NCI-H2107 treated with DMSO at 0.1 percent for 48 hours (cell line): ENCODE measurements around the gene TSPAN11.

ENCODE experiments used
- DNase-seq: peaks from one replicate; lab custom pipeline; 2025; ENCODE audit not compliant: unreplicated experiment; lab: John Stamatoyannopoulos, UW

TSPAN11 gene

DNA sequence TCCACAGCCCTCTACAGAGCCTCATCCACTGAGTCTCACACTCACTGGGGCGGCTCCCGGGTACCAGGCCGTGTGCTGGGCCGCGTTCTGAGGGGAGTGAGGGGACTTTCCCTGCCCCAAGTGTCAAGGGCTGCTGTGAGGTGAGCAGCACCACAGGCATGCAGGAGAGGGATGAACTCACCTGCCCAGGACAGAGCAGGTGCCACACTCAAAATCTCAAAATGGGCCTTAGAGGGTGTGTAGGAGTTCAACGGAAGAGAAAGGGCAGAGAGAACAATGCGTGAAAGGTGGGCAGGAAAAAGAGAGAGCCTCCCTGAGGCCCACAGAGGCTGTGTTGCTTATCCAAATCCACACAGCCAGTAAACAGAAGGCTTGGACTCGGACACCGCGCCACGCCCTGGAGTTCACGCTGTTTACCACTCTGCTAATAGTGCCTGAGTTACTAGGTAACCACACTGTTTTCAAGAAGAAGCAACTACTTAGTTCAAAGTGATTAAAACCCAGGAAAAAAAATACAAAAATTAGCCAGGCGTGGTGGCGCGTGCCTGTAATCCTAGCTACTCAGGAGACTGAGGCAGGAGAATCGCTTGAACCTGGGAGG lies 32.7 kb downstream of the TSPAN11 start:
- DNase-seq = no peak

DNA sequence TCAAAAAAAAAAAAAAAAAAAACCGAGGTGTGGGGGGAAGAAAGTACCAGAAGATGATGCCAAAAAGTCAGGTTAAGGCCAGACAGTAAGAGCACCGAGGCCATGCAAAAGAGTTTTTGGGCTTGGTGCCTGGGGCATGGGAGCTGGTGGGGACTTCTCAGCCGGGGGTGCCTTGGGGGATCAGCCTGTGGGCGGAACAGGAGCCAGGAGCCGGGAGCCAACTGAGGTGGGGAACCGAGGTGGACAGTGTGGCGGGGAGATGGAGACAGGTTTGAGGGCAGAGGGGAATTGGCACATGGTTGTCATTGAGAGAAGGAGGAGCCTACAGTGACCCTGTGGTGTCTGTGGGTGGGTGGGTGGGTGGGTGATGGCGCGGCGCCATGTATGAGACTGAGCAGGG lies 33.2 kb downstream of the TSPAN11 start:
- DNase-seq = no peak

DNA sequence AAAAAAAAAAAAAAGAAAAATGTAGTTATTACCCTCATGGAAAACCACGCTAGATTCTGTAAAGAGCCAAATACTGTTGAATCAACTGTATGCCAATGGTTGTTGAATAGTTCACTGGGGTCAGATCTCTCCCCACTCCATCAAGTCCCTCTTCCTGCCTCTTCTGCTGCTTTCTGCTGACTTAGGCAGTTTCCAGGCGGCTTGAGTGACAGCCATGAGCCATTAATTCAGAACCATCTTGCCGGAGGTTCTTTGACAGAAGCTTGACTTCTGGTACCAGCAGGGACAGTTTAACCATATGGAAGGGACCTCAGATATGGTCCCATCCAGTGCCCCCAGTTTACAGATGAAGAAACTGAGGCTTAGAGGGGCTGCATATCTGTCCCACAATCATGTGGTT lies 34.5 kb downstream of the TSPAN11 start:
- DNase-seq = no peak

DNA sequence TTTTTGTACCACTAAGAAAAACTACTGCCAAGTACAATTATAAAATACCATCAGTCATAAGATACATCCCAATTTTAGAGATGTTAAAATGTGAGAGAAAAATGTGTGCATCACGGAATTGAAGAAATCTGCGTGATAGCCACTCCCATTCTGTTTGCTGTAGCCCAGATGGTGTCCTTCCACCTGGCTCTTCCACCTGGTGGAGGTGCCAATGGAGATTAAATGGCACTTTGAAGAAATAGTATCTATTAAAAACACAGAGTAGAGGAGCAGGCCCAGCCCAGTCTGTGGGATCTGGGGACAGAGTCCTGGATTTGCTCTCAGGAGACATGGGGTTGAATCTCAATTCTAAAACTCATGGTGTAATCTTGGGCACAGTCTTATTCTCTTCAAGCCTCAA lies 35.5 kb downstream of the TSPAN11 start:
- no peak for DNase-seq

DNA sequence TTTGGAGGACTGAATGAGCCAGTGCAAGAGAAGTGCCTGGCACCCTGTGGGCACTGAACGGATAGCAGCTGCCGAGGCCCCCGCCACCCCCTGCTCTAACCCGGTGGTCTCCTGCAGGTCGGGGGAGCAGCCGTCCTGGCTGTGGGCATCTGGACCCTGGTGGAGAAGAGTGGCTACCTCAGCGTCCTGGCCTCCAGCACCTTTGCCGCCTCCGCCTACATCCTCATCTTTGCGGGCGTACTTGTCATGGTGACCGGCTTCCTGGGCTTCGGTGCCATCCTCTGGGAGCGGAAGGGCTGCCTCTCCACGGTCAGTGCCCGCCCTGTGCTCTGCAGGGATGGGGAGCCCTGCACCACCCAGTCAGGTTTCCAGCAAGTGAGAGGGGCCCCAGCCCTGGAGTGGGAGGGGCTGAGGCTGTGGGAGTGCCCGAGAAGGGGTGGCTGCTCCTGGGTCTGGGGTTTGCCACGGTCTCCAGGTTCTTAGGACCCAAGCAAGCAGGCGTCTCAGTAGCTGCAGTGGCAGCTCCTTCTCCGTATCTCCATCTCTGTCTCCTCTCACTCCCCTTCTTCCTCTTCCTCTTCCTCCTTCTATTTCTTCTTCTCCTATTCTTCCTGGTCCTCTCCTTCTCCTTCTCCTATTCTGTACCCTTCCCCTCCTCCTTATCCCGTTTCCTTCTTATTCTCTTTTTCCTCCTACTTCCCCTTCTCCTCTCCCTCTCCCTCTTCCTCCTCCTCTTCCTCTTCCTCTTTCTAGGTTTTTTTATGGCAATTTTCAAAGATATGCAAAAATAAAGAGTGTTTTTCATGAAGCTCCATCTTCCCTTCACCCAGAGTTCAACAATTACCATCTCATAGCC lies 37.4 kb downstream of the TSPAN11 start:
- DNase-seq = no peak

DNA sequence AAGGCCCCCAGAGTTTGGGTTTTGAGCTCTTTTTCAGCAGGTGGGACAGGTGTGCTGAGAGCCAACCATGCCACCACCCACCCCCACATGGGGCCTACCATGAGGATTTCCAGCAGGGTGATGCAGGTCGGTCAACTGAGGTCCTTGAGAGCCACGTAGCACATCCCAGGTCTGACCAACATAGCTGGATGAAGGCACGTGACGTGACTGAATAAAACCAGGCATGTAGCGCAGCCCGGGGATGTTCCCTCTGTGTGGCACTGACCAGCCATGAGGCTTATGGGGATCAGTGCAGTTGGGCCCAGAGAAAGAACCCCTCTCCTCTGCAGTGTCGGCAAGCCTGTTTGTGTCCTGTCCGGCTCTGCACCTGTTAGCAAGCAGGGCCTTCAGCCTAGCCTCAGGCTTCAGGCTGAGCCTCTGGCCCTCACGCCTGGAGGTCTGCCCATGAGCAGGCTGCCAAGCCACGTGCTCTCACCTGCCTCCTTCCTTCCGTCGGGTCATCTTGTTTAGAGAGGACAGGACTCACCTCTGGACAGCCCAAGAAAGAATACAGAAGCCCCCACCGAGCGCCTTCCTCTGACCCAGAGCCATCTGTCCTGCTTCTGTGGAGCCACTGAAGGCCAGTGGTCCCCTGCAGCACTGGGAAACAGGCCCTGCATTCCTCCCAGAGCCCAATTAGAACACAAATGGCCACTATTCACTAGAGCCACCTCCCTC lies 38.5 kb downstream of the TSPAN11 start:
- DNase-seq = no peak

DNA sequence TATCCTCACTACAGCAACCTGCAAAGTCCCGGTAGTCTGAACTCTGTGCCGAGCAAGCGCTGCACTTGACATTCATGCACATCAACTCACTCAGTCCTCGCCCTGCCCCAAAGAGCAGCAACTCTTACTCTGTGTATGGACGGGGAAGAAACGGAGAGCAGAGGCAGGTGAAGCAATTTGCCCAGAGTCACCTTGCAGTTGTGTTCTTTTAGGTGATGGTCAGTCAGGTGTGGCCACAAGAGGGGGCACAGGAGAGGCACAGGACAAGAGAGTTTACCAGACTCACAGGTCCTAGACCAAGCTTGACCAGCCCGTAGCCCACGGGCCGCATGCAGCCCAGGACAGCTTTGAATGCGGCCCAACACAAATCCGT lies 39.1 kb downstream of the TSPAN11 start:
- no peak for DNase-seq

DNA sequence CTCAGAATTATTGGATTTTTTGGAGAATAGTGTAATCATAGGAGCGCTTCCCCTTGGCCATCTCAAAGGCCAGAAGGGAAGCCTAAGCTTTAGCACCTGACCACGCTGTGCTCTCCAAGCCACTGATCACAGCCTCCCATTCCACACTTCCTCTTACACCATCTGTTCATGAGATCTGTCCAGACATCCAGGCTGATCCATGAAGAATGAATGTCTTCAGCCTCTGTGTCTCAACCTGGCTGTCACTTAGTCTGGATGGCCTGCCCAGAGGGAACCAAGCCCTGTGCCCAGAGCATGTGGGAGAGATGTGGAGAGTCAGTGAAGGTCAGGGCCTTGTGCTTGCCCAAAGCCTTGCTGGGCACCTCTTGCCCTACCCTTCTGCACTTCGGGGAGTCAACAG lies 40.5 kb downstream of the TSPAN11 start:
- no peak for DNase-seq

DNA sequence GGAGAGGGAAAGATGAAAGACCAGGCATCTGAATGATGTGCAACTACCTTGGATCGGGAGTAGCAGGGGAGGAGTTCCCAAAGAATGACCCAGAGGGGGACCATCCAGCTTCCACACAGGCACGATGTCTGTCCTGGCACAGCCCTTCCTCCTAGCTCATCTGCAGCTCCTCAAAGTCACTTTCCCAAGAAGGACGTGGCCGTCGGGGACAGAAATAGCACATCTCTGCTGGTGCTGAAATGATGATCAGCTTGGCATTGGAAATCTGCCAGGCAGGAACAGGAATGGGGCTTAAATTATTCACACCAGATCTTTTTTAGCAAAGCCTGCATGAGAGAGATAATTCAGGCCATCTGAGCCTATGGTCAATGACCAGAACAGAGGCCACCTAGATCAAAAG lies 41.7 kb downstream of the TSPAN11 start:
- DNase-seq = no peak

DNA sequence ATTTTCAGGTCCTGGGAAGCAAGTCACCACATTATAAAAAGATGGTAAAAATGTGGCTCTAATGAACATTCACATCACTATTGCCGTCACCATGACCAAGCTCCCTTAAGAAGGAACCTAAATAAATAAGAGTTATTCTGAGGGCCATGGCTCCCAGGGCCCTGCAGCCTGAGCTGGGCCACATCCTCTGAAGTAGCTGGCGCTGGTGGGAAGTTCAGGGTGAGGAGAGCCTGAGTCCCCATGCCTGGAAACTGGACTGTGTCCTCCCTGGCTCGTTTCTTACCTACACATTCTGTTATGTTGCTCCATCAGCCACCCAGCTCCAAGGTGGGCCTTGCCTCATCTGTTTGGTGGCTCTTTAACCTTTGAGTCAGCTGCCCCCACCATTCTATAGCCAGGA lies 42.5 kb downstream of the TSPAN11 start:
- no peak for DNase-seq

DNA sequence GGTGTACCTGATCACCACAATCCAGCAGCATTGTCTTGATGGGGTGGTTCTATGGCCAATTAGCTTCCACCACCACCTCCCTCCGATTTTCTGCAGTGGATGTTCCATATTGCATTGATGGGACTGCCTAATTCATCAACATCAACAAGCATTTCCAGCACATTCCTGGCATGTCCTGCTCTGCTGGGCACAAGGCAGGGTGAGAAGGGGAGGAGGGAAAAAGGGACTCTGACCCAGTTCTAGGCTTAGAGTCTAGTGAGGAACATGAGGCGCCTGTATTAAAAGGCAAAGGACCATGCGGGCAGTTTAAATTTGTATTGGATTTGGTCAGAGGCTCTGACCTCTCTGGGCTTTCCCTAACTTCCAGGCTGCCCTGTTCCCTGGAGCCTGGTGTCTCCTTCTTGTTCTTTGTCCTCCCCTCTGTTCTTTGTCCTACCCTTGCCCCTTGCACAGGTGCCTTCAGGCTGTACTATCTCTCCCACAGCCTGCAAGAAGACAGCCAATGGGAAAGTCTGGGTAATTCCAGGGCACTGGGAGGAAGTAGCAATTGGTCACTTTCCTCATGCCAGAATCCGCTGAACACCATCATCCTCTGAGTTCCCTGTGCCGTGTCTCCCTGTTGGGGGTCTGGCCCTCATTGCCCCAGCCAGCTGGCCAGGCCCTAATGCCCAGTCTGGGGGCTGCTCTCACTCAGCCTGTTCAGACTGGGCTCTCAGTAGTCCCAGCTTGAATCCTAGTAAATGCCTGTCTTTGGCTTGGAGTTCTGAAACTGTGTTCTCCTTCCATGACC lies 43.3 kb downstream of the TSPAN11 start:
- no peak for DNase-seq

DNA sequence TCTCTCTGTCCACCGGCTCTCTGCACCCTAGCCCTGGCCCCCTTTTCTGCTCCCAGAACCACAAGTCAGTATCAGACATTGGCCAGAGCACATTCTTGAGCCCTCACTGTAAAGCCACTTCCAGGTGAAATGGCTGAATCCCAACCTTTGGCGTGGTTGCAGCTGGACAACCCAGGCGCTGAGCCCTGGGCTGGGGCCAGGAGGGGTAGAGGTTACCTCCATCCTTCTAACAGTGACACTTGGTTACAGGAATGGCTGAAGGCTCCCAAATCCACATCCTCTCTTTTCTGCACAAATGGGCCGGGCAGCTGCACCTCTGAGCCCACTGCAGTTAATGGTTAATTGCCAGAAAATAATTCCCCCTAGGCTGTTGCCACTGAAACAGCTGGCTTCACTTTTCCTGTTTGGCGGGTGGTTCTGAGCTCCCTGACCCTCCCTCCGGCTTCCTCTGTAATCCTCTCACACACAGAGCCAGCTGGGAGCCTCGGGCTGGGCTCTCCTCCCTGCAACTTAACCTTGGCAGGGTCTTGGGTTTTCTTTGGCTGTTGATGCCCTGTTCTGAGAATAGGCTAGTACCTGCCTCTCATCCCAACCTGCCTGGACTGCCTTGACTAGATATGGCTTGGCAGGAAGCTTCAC lies 44.1 kb downstream of the TSPAN11 start:
- DNase-seq = no peak

DNA sequence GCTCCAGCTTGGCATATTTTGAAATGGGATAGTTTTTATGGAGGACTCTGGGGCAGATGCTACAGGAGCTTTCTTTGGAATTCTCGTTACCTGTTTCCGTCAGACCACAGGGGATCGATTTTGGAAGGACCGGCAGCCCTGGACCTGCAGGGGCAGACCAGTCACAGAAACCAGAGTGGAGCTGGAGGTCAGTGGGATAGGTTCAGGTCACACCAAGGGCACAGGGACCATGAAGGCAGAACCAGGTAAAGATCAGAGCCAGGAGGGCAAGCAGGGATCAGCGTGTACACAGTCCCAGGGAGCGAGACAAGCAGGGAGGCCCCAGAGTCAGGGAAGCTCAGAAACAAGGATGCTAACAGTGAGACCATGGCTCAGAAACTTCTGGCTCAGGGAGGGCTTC lies 45.5 kb downstream of the TSPAN11 start:
- DNase-seq = no peak

DNA sequence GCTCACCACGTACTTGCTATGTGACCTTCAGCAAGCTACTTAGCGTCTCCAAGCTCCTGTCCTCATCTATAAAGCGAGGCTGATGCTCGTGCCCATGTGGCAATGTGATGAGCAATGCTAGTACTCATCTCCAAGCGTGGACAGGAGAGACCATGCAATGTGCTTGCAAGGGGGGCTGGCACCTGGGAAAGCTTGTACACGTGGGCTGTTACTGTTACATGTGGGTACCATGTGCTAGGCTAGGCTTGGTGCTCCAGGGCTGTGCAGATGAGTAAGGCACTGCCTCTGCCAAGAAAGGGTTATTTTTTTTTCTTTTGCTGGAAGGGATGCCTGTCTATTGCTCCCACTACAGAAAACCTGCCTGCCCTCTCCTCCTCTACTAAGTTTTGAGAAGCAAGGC lies 46.6 kb downstream of the TSPAN11 start:
- DNase-seq = no peak

DNA sequence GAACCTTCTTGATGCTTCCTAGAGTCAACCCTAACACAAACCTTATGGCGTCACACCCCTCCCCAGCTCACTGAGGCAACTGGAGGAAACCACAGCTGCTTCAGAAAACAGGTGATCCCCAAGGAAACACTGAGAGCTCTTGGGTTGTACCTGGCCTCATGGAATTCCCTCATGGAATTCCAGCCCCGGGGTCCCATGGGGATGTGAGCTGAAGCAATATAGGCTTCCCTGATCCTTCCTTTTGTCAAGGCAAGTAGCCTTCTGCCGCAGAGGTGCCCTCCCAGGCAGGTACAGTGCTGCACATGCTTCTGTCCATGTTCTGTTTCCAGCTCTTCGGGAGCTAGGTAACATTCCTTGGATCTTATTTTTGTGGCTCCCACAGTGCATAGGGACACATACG lies 47.3 kb downstream of the TSPAN11 start:
- no peak for DNase-seq

DNA sequence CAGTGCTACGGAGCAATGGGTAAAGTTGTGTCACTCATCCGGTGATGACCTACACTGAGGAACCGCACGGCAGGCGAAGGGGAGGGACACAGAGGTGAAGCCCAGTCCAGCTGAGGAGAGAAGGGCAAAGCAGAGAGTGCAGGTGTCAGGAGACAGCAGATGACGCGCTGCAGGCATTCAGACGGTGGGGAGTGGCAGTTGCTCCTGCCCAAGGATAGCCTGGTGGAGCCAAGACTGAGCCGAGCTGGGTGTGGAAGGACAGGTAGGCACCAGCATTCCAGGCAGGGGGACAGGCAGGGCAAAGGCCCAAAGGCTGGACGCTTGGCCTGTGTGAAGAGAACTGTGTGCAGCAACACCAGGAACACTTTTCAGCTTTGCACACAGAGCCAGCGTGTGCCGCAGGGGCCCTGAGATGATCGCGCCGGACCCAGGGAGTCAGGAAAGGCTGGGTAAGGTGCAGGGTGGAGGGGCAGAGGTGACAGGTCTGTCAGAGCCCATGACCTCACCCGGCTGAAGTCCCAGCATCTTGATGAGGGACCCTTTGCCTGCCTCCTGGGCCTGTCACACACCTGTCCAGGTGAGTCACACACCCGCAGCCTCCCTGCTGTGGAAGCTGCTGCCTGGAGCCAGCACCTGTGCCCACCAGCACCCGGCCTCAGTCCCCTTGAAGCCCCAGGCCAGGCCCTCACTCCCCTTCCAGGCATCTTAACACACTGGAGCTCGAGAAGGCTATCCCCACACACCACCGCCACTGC lies 48.4 kb downstream of the TSPAN11 start:
- DNase-seq = no peak

DNA sequence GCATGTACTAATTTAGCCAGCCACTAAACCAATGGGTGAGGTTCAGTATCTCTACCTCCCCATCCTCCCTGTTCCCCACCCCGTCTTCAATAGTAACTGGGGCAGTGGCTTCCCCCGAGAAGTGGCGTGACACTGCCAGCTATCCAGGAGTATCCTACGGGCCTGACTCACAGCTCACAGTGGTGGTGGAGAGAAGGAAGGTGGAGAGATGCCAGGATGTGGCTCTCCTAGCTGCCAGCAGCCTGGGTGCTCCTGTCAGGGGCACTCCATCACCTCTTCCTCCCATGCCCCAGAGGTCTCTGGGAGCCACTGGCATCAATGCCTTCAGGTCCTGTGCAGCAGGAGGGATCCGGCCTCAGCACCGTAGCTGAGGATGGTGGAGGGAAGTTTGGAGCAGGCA lies 49.0 kb downstream of the TSPAN11 start:
- DNase-seq = no peak

DNA sequence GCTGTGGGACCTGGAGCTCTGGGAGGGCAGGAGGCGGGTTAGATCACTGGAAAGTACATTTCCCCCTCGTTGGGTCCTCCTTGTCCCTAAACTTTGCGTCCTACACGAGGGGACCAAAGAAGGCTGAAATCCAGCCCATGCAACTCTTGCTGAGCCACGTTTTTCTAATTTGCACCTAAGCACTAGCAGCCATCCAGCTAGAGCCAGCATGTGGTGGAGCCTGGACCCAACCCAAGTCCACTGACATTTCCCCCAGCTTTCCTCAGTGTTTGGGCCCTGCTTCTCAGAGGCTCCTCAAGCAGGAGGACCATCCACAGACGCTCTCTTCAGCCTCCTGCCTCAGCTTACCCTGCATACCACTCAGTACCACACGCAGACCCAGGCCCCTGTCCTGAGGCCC lies 49.7 kb downstream of the TSPAN11 start:
- DNase-seq = no peak

DNA sequence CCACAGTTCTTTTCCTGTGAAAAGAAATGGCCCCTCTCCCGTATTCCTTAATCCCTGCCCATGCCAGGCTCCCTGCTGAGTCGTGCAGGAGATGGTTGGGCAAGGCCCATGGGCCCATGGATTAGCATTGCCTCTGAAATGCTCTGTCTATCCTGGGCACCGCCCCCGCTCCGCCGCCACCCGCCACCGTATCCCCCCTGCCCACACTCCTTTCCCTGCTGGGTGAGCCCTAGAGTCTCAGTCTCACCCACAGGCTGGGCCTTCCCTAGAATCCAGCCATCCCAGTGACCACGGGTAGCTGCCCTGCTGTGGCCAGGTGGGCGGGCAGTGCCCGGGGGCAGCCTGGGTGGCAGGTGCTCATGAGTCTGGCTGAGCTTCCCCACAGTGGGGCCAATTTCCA lies 50.6 kb downstream of the TSPAN11 start:
- no peak for DNase-seq
